Midbrain (tissue), 1 donor: ENCODE data around the gene AGBL3.

Experiments used
- DNase-seq: peaks from one replicate; lab custom pipeline; 2025; lab: John Stamatoyannopoulos, UW

Gene AGBL3

GRCh38 chr7:135147899-135148721 lies 161.8 kb downstream of the AGBL3 start, which contains the start of gene TMEM140:
Gene TMEM140, plus strand, starts transcription at chr7:135148072. Its CDS starts 16,370 bp downstream, at chr7:135164442.
- peak; percentile 62 for DNase-seq

GRCh38 chr7:135150072-135150782 lies 163.9 kb downstream of the AGBL3 start:
- no peak for DNase-seq

- DNase-seq, result no peak
Measured at GRCh38 chr7:135151132-135151531, 164.8 kb downstream of the AGBL3 start.

- DNase-seq, result no peak
Measured at GRCh38 chr7:135151533-135151932, 165.2 kb downstream of the AGBL3 start.

GRCh38 chr7:135152442-135152841 lies 166.1 kb downstream of the AGBL3 start:
- DNase-seq, result no peak

GRCh38 chr7:135154734-135155133 lies 168.4 kb downstream of the AGBL3 start:
- DNase-seq, result no peak

GRCh38 chr7:135156290-135156689 lies 170.0 kb downstream of the AGBL3 start:
- DNase-seq, result no peak

GRCh38 chr7:135158141-135158655 lies 171.9 kb downstream of the AGBL3 start:
- DNase-seq, result no peak

- no peak for DNase-seq
Measured at GRCh38 chr7:135158874-135159273, 172.6 kb downstream of the AGBL3 start.

GRCh38 chr7:135159359-135160085 lies 173.2 kb downstream of the AGBL3 start:
- DNase-seq, result no peak

GRCh38 chr7:135160098-135160857 lies 174.0 kb downstream of the AGBL3 start:
- no peak for DNase-seq

GRCh38 chr7:135160858-135161653 lies 174.7 kb downstream of the AGBL3 start:
- DNase-seq, result no peak

- DNase-seq, result no peak
Measured at GRCh38 chr7:135161669-135162068, 175.4 kb downstream of the AGBL3 start.

GRCh38 chr7:135162382-135163001 lies 176.2 kb downstream of the AGBL3 start:
- no peak for DNase-seq

GRCh38 chr7:135164357-135165061 lies 178.2 kb downstream of the AGBL3 start:
- no peak for DNase-seq

- no peak for DNase-seq
Measured at GRCh38 chr7:135165862-135166261, 179.6 kb downstream of the AGBL3 start.

GRCh38 chr7:135166338-135166990 lies 180.2 kb downstream of the AGBL3 start:
- no peak for DNase-seq

GRCh38 chr7:135167365-135167917 lies 181.1 kb downstream of the AGBL3 start:
- no peak for DNase-seq

GRCh38 chr7:135168001-135168400 lies 181.7 kb downstream of the AGBL3 start:
- no peak for DNase-seq
